GM19438 (cell line): ENCODE results near the gene PPM1G.
A peak's percentile ranks its signal among the peaks of the same experiment; 100 is the strongest.
"Not testable (repeated sequence)": the region's sequence is repeated elsewhere in the genome, so short reads cannot be mapped to it uniquely, and the experiment has no call there.

Source experiments
- ATAC-seq: cut with Tn5 transposase; IDR thresholded peaks from one replicate; pipeline ENCODE4 v1.9.1; 2021; ENCODE audit warnings: low read depth; ENCODE audit not compliant: unreplicated experiment

The PPM1G gene, protein sequence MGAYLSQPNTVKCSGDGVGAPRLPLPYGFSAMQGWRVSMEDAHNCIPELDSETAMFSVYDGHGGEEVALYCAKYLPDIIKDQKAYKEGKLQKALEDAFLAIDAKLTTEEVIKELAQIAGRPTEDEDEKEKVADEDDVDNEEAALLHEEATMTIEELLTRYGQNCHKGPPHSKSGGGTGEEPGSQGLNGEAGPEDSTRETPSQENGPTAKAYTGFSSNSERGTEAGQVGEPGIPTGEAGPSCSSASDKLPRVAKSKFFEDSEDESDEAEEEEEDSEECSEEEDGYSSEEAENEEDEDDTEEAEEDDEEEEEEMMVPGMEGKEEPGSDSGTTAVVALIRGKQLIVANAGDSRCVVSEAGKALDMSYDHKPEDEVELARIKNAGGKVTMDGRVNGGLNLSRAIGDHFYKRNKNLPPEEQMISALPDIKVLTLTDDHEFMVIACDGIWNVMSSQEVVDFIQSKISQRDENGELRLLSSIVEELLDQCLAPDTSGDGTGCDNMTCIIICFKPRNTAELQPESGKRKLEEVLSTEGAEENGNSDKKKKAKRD

GRCh38 chr2:27409321-27410073 lies at the start of gene PPM1G:
PPM1G (minus strand) TSS chr2:27409591; CDS start chr2:27409422, 169 bp downstream.
- ATAC-seq: peak; percentile 91

DNA sequence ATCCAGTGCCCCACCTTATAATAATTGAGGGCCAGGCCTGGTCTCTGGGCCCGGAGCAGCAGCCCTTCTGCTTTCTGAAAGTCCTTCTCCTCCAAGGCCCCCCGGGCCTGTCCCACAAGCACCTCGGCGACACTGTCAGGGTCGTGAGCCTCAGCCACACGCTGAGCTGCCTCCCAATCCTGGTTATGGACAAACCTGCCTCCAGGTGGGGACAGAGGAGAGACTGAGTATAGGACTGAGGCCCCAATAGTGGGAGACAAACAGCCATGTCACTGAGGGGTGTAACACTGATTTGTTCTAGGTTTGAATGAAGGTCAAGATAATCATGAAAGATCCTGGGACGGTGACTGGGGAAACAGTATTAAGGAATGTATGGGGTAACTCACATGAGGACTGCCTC lies 44.6 kb upstream of the PPM1G start:
- ATAC-seq: no peak

- ATAC-seq: no peak
These were observed 41.7 kb upstream of the PPM1G start for GRCh38 chr2:27451095-27451494.

- ATAC-seq: no peak
These were observed 39.0 kb upstream of the PPM1G start for GRCh38 chr2:27448381-27448780.

- no peak for ATAC-seq
These were observed 36.7 kb upstream of the PPM1G start for GRCh38 chr2:27446057-27446456.

GRCh38 chr2:27445615-27446014 lies 36.2 kb upstream of the PPM1G start:
- no peak for ATAC-seq

DNA sequence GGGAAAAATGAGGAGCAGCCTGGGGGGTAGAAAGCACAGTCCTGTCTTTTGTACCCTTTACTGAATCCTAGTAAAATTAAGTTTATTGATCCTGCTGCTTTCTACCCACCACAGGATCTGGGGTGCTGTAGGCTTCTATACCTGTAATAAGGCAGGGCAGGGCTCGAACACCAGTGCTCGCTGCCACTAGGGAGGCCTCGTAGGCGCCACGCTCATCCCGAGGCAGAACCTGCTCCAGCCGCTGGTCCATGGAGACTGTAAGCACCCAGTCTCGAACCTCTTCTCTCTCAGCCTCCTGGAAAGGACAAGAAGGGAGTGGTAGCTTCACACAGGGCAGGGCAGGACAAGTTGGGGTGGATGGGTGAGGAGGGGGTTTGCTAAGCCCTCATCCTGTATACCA lies 35.8 kb upstream of the PPM1G start:
- no peak for ATAC-seq

- ATAC-seq: no peak
These were observed 33.5 kb upstream of the PPM1G start for GRCh38 chr2:27442920-27443282.

DNA sequence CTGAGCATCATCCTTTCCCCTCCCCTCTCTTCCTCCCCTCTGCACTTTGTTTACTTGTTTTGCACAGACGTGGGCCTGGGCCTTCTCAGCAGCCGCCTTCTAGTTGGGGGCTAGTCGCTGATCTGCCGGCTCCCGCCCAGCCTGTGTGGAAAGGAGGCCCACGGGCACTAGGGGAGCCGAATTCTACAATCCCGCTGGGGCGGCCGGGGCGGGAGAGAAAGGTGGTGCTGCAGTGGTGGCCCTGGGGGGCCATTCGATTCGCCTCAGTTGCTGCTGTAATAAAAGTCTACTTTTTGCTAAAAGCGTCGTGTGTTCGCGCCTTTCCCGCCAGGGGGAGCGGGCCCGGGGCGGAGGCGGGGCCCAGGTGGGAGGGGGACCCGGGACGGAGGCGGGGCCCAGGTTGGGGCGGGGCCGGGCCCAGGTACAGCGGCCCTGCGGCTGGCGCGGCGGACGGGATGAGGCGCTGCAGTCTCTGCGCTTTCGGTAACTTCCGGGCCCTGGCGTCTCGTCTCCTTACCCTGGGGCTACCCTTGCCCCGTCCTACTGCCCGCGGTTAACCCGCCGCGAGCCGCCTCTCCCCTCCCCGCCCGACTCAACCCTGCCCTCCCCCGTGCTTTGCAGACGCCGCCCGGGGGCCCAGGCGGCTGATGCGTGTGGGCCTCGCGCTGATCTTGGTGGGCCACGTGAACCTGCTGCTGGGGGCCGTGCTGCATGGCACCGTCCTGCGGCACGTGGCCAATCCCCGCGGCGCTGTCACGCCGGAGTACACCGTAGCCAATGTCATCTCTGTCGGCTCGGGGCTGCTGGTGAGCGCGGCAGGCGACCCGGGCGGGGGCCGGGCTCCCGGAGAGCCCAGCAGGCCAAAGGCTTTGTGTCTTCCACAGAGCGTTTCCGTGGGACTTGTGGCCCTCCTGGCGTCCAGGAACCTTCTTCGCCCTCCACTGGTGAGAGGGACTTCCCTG lies 32.8 kb upstream of the PPM1G start, which contains the start of gene KRTCAP3:
Gene KRTCAP3 (plus strand): TSS at position 424 of the 962 bp plus-strand sequence. CDS start 32 bp downstream, at position 456.
- ATAC-seq: no peak

DNA sequence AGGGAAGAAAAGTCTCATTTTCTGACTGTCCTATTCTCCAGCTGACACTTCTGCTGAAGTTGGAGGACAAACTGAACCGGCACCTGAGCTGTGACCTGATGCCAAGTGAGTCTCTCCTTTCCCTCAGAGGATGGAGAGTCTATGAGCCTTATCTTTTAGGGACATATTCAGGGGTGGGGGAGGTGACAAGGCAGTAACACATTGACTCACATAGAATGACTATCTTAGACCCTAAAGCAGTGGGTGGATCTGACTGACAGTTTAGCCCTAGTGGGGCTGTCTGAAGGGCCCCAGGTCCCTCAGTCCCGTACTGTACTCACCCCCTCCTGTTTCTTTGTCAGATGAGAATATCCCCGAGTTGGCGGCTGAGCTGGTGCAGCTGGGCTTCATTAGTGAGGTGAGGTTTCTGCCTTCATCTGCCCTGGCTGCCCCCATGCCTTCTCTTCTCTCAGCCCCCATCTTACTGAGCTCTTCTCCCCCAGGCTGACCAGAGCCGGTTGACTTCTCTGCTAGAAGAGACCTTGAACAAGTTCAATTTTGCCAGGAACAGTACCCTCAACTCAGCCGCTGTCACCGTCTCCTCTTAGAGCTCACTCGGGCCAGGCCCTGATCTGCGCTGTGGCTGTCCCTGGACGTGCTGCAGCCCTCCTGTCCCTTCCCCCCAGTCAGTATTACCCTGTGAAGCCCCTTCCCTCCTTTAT lies 32.0 kb upstream of the PPM1G start:
- no peak for ATAC-seq

DNA sequence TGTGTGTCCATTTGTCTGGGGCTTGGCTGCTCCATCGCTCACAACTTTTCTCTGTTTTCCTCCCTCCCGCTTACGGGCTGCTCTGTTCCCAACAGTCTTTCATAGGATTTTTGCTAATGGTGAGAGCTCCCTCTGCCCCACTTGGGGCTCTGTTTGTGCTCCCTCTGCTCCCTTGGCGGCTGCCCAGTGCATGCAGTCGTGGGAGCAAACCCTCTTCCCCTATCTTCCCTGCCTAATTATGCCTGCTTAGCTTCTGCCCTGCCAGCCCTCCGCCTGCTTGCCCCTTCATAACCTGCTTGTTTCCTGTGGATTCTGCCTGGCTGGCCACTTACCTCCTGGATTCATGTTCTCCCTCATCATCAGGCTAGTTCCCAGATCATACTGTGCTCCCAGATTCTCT lies 26.2 kb upstream of the PPM1G start:
- ATAC-seq: no peak

GRCh38 chr2:27431395-27431794 lies 22.0 kb upstream of the PPM1G start:
- no peak for ATAC-seq

GRCh38 chr2:27428978-27429541 lies 19.7 kb upstream of the PPM1G start:
- peak; percentile 69 for ATAC-seq

GRCh38 chr2:27428213-27428977 lies 19.0 kb upstream of the PPM1G start, which contains the start of gene NRBP1:
NRBP1 (plus strand) TSS chr2:27428631; CDS start chr2:27433274, 4,643 bp downstream.
- peak; percentile 81 for ATAC-seq

GRCh38 chr2:27427863-27428212 lies 18.4 kb upstream of the PPM1G start:
- ATAC-seq: no peak

DNA sequence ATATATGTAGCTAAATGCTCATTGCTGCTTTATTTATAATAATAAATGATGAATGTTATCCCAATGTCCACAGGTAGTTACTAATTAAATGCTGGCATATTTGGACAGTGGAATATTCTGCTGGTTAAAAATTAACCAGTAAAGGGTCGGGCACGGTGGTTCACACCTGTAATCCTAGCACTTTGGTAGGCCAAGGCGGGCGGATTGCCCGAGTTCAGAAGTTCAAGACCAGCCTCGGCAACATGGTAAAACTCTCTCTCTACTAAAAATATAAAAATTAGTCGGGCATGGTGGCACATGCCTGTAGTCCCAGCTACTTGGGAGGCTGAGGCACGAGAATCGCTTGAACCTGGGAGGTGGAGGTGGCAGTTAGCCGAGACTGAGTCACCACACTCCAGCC lies 15.6 kb upstream of the PPM1G start:
- ATAC-seq: not testable (repeated sequence)

GRCh38 chr2:27422958-27423357 lies 13.6 kb upstream of the PPM1G start:
- ATAC-seq: no peak

GRCh38 chr2:27421660-27422250 lies 12.4 kb upstream of the PPM1G start:
- ATAC-seq: no peak
